Glutamatergic neuron (in vitro differentiated cells): ENCODE data around the gene PTPRR. TPM values are rescaled to one million over a fixed set of nuclear protein-coding genes. Genes with fewer than 3 reads are reported as not detected.

Experiments used
- DNase-seq: peaks from one replicate; pipeline ENCODE4 v3.0.0; 2022
- H3K27ac Mint-ChIP-seq: one replicate; pipeline ENCODE4 v1.8.0; 2020; ENCODE audit warnings: mild to moderate bottlenecking, mixed read lengths, inconsistent platforms; ENCODE audit not compliant: unreplicated experiment
- H3K27me3 Mint-ChIP-seq: one replicate; pipeline ENCODE4 v1.8.0; 2020; ENCODE audit warnings: mild to moderate bottlenecking, moderate library complexity, mixed read lengths, inconsistent platforms; ENCODE audit not compliant: unreplicated experiment
- H3K36me3 Mint-ChIP-seq: one replicate; pipeline ENCODE4 v1.8.0; 2020; ENCODE audit warnings: mild to moderate bottlenecking, mixed read lengths, inconsistent platforms; ENCODE audit not compliant: unreplicated experiment
- H3K4me1 Mint-ChIP-seq: one replicate; pipeline ENCODE4 v1.8.0; 2020; ENCODE audit warnings: mild to moderate bottlenecking, low read depth, mixed read lengths, inconsistent platforms; ENCODE audit not compliant: unreplicated experiment
- H3K4me3 Mint-ChIP-seq: one replicate; pipeline ENCODE4 v1.8.0; 2020; ENCODE audit warnings: mild to moderate bottlenecking, mixed read lengths, inconsistent platforms; ENCODE audit not compliant: unreplicated experiment
- H3K9me3 Mint-ChIP-seq: one replicate; pipeline ENCODE4 v1.8.0; 2020; ENCODE audit warnings: mild to moderate bottlenecking, moderate library complexity, mixed read lengths, inconsistent platforms; ENCODE audit not compliant: unreplicated experiment
- total RNA-seq: library from RNA; stranded (reverse); fragmentation: NEBNext Ultra II Directional; extraction: Animal tissue kit (Norgen Biotek cat#: 25700); gene quantifications from one replicate; pipeline ENCODE4 v1.2.1, GENCODE V29; 2021; ENCODE audit not compliant: unreplicated experiment
- TF ChIP-seq, protein P1 (sequence below): fragments of 200-600 bp; sonication (generic); IDR thresholded peaks from one replicate; pipeline ENCODE4 v1.5.0; 2021; ENCODE audit not compliant: partially characterized antibody, unreplicated experiment

Gene PTPRR
- total RNA-seq, 1 donor from 2014 or later: 0.34 TPM

DNA sequence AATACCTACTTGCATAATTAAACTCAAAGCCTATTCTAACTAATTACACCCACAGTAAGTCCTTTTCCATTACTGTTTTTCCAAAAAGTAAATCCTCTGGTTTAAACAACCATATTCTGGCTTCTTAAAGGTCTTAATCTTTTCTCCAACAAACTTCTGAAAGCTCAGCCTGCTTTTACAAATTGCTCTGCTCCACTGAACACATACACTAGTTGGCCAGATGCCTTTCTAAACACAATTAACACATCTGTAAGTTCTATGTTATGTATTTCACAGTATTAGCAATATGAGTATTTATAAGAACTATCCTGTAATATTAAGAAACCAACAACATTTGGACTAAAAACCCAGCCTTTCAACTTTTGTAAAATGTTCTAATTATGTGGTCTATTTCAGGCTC, 313.4 kb downstream of the PTPRR start:
- DNase-seq: no peak
- no peak overlapping the region for H3K27ac Mint-ChIP-seq
- H3K36me3 Mint-ChIP-seq: no peaks in the 10 kb centered on the region
- no peaks in the 10 kb centered on the region for H3K4me1 Mint-ChIP-seq
- no peaks in the 10 kb centered on the region for H3K9me3 Mint-ChIP-seq
- H3K27me3 Mint-ChIP-seq: peaks cover 6% of the 10 kb centered on the region
- no peak overlapping the region for H3K4me3 Mint-ChIP-seq
- TF ChIP-seq, protein P1, sequence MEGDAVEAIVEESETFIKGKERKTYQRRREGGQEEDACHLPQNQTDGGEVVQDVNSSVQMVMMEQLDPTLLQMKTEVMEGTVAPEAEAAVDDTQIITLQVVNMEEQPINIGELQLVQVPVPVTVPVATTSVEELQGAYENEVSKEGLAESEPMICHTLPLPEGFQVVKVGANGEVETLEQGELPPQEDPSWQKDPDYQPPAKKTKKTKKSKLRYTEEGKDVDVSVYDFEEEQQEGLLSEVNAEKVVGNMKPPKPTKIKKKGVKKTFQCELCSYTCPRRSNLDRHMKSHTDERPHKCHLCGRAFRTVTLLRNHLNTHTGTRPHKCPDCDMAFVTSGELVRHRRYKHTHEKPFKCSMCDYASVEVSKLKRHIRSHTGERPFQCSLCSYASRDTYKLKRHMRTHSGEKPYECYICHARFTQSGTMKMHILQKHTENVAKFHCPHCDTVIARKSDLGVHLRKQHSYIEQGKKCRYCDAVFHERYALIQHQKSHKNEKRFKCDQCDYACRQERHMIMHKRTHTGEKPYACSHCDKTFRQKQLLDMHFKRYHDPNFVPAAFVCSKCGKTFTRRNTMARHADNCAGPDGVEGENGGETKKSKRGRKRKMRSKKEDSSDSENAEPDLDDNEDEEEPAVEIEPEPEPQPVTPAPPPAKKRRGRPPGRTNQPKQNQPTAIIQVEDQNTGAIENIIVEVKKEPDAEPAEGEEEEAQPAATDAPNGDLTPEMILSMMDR: no peak

DNA sequence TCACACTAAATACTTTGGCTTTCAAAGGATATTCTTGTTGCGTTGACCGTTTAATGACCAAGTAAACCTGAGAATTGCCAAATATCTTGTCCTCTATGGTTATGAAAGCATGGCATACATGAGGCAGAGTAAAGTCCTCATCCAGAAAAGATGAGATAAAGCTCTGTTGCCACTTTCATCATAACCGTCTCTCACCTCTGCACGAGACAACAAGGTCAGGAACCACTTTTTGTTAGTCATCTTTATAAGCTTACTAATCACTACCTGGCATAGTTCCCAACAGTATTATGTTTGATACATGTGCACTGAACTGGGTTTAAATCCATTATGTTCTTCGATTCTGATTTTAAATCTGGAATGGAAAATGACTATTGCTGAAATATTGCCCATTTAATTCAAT, 314.6 kb downstream of the PTPRR start:
- Mint-ChIP-seq H3K36me3 (no peaks in the 10 kb centered on the region), H3K9me3 (no peaks in the 10 kb centered on the region), H3K27ac (no peak overlapping the region), H3K4me3 (no peak overlapping the region), H3K4me1 (no peaks in the 10 kb centered on the region), H3K27me3 (peaks cover 6% of the 10 kb centered on the region)
- DNase-seq: no peak
- TF ChIP-seq, protein P1: no peak

DNA sequence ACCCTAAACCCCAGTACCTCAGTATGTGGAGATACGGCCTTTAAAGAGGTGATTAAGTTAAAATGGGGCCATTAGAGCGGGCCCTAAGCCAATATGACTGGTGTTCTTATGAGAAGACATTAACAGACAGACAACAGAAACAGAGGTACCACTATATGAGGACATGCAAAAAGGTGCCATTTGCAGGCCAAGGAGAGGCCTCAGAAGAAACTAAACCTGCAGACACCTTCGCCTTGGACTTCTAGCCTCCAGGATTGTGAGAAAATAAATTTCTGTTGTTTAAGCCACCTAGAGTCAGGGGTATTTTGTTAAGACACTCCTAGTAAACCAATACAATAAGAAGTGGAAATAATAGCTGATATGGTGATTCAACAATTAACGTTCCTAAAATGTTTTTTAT, 315.9 kb downstream of the PTPRR start:
- DNase-seq: no peak
- H3K36me3 Mint-ChIP-seq: no peaks in the 10 kb centered on the region
- no peaks in the 10 kb centered on the region for H3K4me1 Mint-ChIP-seq
- TF ChIP-seq, protein P1: no peak
- H3K9me3 Mint-ChIP-seq: no peaks in the 10 kb centered on the region
- H3K4me3 Mint-ChIP-seq: no peak overlapping the region
- no peak overlapping the region for H3K27ac Mint-ChIP-seq
- H3K27me3 Mint-ChIP-seq: peaks cover 2% of the 10 kb centered on the region

DNA sequence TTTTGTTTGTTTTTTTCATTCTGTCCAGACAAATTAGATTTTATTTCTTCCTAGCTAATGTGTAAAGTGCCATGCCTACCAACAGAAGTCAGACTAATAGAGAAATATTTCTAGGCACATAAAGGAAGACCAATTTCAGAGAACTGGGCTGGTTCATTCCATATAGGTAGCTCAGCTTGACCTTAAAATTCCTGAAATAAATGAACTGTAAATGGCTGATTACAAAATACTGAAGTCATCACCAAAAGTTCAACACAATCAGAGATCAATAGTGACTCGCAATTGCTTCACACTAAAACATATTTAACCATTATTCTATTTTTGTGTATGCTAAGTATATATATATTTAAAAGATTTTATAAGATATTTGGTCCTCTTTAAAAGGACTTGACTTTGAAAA, 317.5 kb downstream of the PTPRR start:
- H3K9me3 Mint-ChIP-seq: no peaks in the 10 kb centered on the region
- H3K27me3 Mint-ChIP-seq: no peaks in the 10 kb centered on the region
- no peaks in the 10 kb centered on the region for H3K4me1 Mint-ChIP-seq
- DNase-seq: no peak
- no peaks in the 10 kb centered on the region for H3K36me3 Mint-ChIP-seq
- H3K27ac Mint-ChIP-seq: no peak overlapping the region
- TF ChIP-seq, protein P1: no peak
- no peak overlapping the region for H3K4me3 Mint-ChIP-seq

DNA sequence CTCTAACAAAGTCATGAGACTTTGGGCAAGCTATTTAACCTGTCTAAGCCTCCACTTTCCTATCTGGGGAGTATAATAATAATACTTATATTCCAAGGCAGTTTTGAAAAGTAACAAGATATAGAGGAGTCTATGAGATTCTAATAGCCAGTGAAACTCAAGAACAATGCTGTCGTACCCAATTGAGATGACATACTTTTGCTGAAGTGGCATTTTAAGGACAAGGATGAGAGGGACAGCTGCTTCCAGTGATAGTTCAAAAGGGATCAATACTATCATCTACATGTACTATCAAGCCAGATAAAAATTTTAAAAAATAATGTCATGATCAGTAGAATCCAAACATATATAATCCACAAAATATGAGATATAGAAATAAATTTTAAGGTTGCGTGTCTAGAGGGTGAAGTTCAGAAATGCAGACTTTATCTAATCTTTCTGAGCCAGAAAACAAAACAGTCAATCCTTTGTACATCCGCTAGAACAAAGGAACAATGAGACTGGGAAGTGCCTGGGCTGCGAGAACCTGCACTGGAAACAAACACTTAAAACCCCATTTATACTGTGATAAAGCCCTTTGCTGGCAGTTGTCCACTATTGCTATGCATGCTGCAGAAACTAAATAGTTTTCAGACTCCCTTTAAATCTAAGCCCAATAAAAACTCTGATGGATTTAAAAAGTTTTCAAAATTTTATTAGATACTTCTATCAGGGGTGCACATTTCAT, 321.9 kb downstream of the PTPRR start:
- Mint-ChIP-seq H3K27me3 (no peaks in the 10 kb centered on the region), H3K4me1 (no peaks in the 10 kb centered on the region), H3K4me3 (no peak overlapping the region), H3K9me3 (no peaks in the 10 kb centered on the region), H3K36me3 (no peaks in the 10 kb centered on the region), H3K27ac (no peak overlapping the region)
- no peak for DNase-seq
- TF ChIP-seq, protein P1: no peak
